GM21515 (cell line): Measurements from ENCODE around the gene NDUFV2.

Experiments
- ATAC-seq: cut with Tn5 transposase; IDR thresholded peaks from one replicate; pipeline ENCODE4 v1.9.1; 2021; ENCODE audit not compliant: unreplicated experiment

NDUFV2 gene

GRCh38 chr18:9115984-9116383 is 13.5 kb downstream of the NDUFV2 start:
- ATAC-seq = no peak

- no peak for ATAC-seq
Measured at GRCh38 chr18:9117980-9118841, 15.7 kb downstream of the NDUFV2 start.

- ATAC-seq = no peak
Measured at GRCh38 chr18:9120796-9121195, 18.3 kb downstream of the NDUFV2 start.

GRCh38 chr18:9123520-9123919 is 21.0 kb downstream of the NDUFV2 start:
- no peak for ATAC-seq

GRCh38 chr18:9124824-9125223 is 22.3 kb downstream of the NDUFV2 start:
- no peak for ATAC-seq

- ATAC-seq = no peak
Measured at GRCh38 chr18:9126337-9126736, 23.8 kb downstream of the NDUFV2 start.

- ATAC-seq = no peak
Measured at GRCh38 chr18:9130195-9130594, 27.7 kb downstream of the NDUFV2 start.

GRCh38 chr18:9130806-9131205 is 28.3 kb downstream of the NDUFV2 start:
- no peak for ATAC-seq

GRCh38 chr18:9132628-9133027 is 30.1 kb downstream of the NDUFV2 start:
- ATAC-seq = no peak

- ATAC-seq = no peak
Measured at GRCh38 chr18:9133225-9133624, 30.7 kb downstream of the NDUFV2 start.

GRCh38 chr18:9135081-9135911 is 32.8 kb downstream of the NDUFV2 start:
- no peak for ATAC-seq

GRCh38 chr18:9135912-9136314 is 33.4 kb downstream of the NDUFV2 start:
- ATAC-seq = peak; percentile 24

GRCh38 chr18:9136315-9137155 is 34.0 kb downstream of the NDUFV2 start, which contains the start of gene ANKRD12:
Gene ANKRD12 (plus strand): TSS chr18:9136781. CDS start chr18:9182433, 45,652 bp downstream.
- ATAC-seq = peak; percentile 69

- ATAC-seq = peak; percentile 36
Measured at GRCh38 chr18:9137168-9138066, 34.9 kb downstream of the NDUFV2 start.

- no peak for ATAC-seq
Measured at GRCh38 chr18:9139400-9140039, 37.0 kb downstream of the NDUFV2 start.

GRCh38 chr18:9140381-9140780 is 37.9 kb downstream of the NDUFV2 start:
- no peak for ATAC-seq

GRCh38 chr18:9140984-9141383 is 38.5 kb downstream of the NDUFV2 start:
- ATAC-seq = no peak

- ATAC-seq = no peak
Measured at GRCh38 chr18:9146224-9146623, 43.7 kb downstream of the NDUFV2 start.

- no peak for ATAC-seq
Measured at GRCh38 chr18:9147440-9148202, 45.1 kb downstream of the NDUFV2 start.
